IPS-11a (cell line): Measurements from ENCODE around the gene CARHSP1.
"Not testable (repeated sequence)": the region's sequence is repeated elsewhere in the genome, so short reads cannot be mapped to it uniquely, and the experiment has no call there.

Experiments
- H3K4me3 ChIP-seq: one replicate; pipeline ENCODE4 v1.5.1; 2013; ENCODE audit warnings: low read depth, low read length, control low read depth

CARHSP1 gene

GRCh38 chr16:8893976-8894690 lies 25.3 kb upstream of the CARHSP1 start:
- no peak overlapping the region for H3K4me3 ChIP-seq

DNA sequence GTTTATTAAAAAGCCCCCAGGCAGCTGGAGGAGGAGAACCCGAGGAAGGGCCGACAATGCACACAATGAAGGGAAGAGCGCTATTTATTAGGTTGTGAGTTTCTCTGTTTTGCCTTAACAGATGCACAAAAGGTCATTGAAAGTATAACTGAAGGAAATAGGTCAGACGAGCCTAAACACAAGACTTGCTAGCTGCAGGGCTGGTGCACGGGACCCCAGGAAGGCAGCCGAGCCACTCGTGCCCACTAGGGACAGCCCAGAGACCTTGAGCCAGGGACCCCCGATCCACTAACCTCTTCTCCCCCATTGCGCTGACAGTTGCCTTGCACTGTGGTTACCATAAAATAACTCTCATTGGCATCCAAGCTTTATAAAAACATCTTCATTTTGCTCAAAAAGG lies 24.6 kb upstream of the CARHSP1 start:
- no peak overlapping the region for H3K4me3 ChIP-seq

DNA sequence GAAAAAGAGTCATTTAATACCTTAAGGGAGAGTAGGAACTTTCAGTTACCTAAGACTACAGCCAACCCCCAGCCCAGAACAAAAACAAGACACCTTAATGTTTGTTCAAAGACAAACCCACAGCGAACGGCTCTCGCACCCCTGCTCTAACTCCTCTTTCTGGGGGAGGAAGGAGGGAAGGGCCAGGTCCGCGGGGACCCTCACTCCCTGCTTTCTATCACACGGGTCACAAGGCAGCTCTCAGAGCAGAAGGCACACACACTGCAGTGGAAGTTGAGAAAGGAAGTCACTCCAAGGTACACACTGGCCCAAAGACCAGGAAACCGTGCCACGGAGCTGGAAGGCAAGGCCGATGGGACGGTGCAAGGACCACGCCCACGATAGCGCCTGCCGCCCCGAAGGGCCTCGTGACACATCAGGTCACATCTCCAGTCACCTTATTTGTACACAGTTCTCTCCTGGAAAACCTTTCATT lies 23.3 kb upstream of the CARHSP1 start:
- no peak overlapping the region for H3K4me3 ChIP-seq

- H3K4me3 ChIP-seq = no peak overlapping the region
Measured at GRCh38 chr16:8890549-8890921, 21.7 kb upstream of the CARHSP1 start.

GRCh38 chr16:8889893-8890548 lies 21.2 kb upstream of the CARHSP1 start:
- no peak overlapping the region for H3K4me3 ChIP-seq

- H3K4me3 ChIP-seq = no peak overlapping the region
Measured at GRCh38 chr16:8888951-8889892, 20.4 kb upstream of the CARHSP1 start.

DNA sequence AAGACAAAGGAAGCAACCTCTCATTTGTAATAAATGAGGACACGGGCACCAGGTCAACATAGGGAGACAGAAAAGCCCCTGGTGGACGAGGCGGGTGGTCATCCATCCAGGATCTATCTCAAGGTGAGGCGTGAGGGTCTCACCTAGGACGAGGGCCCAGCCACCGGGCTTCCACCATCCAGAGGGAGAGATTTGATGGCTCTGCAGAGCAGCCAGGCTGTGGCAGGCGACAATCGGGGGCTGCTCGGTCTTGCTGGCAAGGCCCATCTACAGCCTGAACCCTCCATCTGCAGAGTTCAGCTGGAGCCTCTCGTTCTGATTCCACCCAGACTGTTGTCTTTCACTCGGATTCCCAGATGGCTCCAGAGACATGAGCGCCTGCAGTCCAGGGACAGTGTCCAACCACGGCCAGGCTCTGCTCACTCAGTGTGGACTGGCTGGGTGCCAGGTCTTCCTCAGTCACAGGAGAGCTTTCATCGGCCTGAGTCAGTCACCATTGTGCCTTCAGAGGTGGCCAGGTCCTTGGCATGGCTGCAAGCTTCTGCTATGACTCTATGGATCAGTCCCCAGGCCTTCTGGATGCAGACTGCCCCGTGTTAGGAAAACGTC lies 19.2 kb upstream of the CARHSP1 start:
- H3K4me3 ChIP-seq = no peak overlapping the region

DNA sequence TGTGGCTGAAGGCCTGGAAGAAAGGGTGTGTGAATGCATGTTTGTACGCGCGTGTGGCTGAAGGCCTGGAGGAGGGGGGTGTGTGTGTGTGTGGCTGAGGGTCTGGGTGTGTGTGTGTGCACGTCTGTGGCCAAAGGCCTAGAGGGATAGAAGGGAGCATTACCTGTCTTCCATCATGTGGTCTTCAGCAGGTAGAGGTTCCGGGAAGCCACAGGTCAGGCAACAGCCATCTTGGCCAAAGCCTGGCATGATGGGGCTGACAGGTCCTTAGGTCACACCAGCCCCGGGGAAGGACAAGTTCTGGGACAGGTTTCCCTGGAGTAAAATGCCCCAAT lies 18.6 kb upstream of the CARHSP1 start:
- no peak overlapping the region for H3K4me3 ChIP-seq

DNA sequence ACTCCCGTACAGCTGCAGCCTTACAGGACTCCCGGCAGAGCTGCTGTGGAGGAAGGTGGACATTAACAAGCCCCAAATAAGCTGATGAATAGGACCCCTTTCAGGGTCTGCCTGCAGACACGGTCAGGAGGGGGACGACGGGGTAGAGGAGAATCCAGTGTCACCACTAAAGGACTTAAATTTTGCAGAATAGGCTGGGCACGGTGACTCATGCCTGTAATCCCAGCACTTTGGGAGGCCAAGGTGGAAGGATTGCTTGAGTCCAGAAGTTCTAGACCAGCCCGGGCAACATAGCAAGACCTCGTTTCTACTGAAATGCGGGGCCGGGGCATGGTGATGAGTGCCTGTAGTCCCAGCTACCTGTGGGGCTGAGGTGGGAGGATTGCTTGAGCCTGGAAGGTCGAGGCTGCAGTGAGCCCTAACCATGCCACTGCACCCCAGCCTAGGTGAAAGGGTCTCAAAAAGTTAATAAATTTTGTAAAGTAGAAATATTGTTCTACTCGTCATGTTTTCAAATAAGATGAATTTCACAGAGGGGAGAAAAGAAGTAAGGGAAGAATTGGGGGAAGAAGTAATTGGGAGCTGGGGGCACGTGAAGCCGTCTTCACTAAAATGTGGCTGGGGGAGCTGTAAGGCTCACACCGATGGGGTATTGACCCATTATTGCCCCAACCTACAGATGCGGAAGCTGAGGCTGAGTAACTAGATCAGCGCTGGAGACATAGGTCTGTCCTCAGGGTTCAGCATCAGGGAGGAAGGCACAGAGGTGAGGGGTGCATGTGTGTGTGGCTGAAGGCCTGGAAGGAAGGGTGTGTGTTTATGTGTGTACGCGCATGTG lies 18.0 kb upstream of the CARHSP1 start:
- H3K4me3 ChIP-seq = no peak overlapping the region

DNA sequence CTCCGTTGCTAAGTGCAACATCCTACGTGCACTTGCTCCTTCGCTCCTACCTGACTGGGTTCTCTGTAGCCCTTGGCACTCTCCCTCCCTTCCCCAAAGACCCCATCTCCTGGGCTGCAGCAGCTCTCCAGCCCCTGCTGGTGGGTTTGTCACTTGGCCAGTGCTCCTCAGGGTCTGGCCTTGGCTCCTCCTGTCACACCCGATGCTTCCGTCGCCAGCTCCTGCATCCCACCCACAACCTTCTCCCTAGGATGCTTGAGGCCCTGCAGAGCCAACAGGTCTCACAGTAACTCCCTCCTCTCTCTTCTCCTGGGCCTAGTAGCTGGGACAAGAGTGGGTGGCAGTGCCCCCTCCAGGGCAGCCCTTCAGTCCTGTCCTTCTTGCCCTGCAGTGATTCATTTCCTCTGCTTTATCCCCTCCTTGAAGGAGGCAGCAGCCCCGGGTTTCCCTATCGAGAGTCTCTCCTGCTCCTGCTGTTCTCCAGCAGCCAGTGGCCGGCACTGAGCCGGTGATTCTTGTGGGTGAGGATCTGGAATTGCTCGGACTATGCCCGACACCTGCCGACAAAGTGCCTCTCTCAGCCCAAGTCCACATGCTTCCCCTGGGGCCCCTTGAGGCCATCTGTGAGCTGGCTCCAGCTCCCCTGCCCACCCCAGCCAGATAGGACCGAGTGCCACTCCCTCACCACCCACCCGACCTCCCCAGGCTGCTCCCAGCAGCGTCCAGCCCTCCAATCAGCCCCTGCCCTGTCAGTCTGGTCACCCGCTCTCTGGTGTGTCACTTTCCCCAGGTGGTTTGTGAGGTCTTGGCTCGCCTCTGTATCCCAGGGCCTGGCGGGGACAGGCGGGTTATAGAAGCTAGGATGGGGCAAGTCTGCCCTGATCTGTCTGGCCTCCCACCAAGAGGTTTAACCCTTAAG lies 17.1 kb upstream of the CARHSP1 start:
- no peak overlapping the region for H3K4me3 ChIP-seq

DNA sequence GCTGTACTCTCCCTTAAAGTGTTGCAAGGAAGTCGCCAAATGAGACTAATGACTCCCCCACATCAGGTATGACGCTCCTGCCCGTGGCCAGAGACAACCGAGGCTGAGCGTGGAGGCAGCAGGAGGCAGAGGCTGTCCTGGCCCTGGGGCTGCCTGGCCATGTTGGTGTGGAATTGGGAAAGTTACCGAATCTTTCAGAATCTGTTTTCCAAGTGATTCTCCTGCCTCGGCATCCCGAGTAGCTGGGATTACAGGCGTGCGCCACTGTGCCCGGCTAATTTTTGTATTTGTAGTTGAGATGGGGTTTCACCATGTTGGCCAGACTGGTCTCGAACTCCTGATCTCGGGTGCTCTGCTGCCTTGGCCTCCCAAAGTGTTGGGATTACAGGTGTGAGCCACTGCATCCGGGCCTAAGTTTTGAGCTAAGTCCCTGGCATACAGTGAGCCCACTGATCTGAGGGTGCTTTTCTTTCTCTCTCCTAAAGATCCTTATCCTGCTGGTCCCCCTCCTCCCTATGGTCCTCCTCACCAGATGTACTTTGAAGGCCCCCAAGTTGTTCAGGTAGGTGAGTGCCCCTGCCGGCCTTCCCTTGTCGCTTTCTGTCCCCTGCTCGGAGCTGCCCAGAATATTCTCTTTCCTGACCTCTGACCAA lies 14.0 kb upstream of the CARHSP1 start:
- H3K4me3 ChIP-seq = no peak overlapping the region

DNA sequence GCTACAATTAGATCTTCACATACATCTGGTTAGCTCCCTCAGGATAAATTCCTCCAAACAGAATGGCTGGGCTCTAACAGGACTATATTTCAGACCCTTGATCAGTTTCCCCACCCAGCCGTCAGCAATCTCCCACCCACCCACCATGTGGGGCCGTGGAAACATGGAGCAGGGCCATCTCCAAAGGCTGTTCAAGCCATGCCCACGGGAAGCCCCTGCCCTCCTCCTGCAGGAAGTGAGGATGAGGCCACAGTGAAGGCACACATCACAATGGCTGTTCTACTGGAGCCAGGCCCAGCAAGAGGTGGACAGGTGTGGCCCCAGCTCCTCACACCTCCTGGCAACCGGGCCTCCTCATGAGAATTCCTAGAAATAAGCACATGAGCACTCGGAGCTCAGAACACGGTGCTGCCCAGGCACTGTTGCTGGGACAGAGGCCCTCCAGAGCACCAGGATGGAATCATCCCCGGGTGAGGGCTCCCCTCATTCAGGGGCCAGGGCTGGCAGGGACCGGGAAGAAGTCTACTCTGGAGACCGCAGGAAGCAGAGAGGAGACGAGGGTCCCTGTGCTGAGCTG lies 13.3 kb upstream of the CARHSP1 start, which contains the start of gene LITAFD:
TSS of gene LITAFD (plus strand) at position 311 of the 577 bp plus-strand sequence. CDS start 2,005 bp downstream, outside the sequence.
- H3K4me3 ChIP-seq = no peak within 1 kb of the TSS

DNA sequence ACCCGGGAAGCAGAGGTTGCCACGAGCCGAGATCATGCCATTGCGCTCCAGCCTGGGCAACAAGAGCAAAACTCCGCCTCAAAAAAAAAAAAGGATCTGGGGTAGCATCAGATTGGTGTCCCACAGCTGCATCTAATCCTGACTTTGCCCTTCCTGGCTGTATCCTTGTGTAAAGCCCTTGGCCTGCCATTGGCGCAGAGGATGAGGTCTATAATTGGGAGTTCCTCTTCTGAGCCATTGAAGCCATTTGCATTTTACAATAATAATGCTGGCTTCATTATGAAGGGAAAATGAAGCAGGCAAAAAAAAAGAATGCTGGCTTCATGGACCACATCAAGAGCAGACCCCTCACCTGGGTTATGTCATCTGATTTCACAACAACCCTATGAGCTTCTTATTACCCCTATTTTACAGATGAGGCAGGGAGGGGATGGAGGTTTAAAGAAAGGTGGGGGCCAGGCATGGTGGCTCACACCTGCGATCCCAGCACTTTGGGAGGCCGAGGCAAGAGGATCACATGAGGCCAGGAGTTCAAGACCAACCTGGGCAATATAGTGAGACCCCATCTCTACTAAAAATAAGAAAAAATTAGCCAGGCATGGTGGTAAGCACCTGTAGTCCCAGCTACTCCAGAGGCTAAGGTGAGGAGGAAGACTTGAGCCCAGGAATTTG lies 12.2 kb upstream of the CARHSP1 start:
- no peak overlapping the region for H3K4me3 ChIP-seq

GRCh38 chr16:8878523-8878911 lies 9.7 kb upstream of the CARHSP1 start:
- H3K4me3 ChIP-seq = no peak overlapping the region

DNA sequence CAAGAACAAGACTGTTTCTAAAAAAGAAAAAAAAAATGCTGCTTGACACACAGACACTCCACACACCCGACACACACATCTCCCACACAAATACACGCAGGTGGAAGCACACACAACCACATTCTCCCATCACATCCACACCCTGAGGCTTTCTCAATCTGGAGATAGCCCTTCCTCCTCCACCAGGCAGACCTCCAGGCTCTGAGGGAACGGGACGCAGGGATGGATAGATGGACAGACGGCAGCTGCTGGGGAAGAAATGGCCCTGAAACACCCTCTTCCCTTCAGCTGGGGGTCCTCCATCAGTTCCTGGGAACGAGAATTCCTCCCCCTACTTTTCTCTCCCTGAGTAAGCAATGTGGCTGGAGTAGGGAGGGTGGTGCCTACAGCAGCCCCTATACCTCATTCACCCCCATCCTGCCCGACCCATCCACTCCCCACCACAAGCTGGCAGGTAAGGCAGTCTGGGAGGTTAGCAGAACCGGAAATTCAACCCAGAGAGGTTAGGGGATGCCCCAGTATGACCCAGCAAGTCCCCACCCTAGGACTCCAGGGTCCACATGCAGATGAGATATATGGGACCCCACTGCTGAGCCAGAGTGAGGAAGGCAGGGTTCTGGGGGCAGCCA lies 9.2 kb upstream of the CARHSP1 start:
- H3K4me3 ChIP-seq = no peak overlapping the region

DNA sequence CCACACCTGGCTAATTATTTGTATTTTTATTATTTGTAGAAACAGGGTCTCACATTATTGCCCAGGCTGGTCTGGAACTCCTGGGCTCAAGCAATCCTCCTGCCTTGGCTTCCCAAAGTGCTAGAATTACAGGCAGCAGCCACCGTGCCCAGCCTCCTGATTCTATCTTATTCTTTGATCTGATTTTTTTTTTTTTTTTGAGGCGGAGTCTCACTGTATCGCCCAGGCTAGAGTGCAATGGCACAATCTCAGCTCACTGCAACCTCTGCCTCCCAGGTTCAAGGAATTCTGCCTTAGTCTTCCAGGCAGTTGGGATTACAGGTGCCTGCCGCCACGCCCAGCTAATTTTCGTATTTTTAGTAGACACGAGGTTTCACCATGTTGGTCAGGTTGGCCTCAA lies 6.5 kb upstream of the CARHSP1 start:
- H3K4me3 ChIP-seq = not testable (repeated sequence)

GRCh38 chr16:8874388-8874787 lies 5.6 kb upstream of the CARHSP1 start:
- H3K4me3 ChIP-seq = no peak overlapping the region

GRCh38 chr16:8873866-8874195 lies 5.0 kb upstream of the CARHSP1 start:
- H3K4me3 ChIP-seq = not testable (repeated sequence)
